GM21786 (cell line): ENCODE results near the gene SYT6.

Source experiments
- ATAC-seq: cut with Tn5 transposase; IDR thresholded peaks from one replicate; pipeline ENCODE4 v1.9.1; 2021; ENCODE audit not compliant: unreplicated experiment

The SYT6 gene, protein sequence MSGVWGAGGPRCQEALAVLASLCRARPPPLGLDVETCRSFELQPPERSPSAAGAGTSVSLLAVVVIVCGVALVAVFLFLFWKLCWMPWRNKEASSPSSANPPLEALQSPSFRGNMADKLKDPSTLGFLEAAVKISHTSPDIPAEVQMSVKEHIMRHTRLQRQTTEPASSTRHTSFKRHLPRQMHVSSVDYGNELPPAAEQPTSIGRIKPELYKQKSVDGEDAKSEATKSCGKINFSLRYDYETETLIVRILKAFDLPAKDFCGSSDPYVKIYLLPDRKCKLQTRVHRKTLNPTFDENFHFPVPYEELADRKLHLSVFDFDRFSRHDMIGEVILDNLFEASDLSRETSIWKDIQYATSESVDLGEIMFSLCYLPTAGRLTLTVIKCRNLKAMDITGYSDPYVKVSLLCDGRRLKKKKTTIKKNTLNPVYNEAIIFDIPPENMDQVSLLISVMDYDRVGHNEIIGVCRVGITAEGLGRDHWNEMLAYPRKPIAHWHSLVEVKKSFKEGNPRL

DNA sequence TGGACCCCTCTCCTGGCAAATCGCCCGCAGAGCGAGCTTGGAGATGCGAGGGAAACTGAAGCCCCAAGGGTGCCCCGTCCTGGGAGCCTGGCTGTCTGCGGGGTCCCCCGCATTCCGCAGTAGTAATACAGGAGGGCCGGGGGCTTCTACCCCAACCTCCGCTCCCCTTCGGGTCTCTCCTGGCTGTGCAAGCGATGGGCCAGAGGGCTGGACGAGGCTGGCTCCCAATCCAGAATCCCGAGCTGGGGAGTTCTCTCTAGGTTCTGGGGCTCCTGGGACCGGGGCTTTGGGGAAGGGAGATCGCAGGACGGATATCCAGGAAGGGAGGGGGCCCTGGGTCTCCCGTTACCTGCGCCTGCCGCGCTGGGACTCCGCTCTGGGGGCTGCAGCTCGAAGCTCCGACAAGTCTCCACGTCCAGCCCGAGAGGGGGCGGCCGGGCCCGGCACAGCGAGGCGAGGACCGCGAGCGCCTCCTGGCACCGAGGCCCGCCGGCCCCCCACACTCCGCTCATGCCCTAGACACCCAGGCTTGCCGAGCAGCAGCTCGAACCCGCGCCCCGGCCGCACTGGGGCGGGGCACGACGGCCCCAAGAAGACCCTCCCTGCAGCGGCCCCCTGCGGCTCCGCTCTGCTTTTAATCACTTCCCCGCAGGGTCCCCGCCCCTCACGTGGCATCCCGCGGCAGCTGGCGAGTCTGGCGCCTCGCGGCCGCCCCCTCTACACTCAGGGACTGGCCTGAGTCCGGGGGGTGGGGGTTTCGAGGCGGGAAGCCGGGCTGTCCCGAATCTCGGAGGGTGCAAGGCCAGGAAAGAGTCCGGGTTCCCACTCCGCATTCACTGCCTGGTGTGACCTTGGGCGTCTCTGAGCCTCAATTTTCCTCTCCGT, at the start of gene SYT6:
SYT6 (minus strand) TSS at position 609 of the 885 bp plus-strand sequence; CDS start at position 512, 97 bp downstream.
- ATAC-seq: no peak

- no peak for ATAC-seq
Observed at GRCh38 chr1:114201486-114201885, 47.8 kb upstream of the SYT6 start.

DNA sequence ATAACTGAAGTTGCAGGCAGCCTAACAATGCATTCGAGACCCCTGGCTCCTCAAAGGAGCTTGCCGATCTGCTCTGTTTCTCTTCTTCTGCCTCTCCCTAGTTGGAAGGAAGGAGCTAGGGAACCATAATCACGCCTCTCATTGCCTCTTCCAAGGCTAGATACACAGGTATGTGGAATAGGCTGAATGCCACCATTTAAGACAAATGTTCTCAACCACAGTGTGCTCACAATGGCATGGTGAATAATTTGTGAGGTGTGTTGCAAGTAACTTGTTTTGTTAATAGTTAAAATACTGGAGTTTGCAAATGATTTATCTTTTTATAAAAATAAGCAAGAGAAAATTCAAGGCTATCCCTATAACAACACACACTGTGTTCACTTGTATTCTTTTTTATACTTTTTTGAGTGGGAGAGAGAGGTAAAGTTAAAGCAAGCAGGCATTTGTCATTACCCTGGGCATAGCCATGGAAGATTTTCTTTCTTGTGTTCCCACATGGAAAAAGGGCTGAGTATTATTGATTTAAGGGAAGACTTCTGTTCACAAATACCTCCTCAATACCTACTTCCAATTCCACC, 45.4 kb upstream of the SYT6 start:
- ATAC-seq: no peak

GRCh38 chr1:114196992-114197907, 43.6 kb upstream of the SYT6 start:
- ATAC-seq: no peak

DNA sequence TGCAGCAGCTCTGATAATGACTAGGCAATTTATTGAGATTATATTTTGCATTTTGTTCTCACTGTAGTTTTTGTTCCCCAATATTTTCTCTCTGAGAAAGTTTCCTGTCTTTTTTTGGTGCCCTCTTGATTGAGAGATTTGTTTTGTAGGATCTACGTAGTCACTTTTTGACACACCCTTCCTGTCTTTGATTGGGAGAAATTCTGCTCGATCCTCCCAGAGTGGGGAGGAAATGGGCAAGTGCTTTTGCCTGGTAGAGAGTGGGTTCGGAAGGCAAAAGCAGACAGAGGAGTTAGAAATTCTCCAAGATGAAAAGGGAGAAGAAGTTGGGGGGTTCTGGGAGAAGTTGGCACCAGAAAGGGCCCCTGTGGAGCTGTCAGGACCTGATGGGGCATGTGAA, 42.1 kb upstream of the SYT6 start:
- no peak for ATAC-seq

DNA sequence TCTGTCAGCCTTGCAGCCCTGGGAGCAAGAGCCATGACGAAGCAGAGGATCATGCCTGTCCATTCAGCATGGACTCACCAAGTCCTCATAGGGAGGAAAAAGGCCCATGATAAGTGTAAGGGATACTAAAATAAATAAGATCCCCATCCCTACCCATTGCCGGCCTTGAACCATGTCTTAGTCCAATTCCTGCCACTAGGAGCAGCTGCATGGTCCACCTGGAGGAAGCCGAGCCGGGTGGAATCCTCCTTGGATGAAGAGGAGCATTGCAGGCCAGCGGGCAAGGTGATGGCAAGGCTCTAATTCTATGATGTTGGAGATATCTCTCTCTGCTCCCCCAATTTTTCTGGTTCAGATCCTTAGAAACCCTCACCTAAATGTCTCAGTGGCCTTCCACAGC, 38.7 kb upstream of the SYT6 start:
- no peak for ATAC-seq

DNA sequence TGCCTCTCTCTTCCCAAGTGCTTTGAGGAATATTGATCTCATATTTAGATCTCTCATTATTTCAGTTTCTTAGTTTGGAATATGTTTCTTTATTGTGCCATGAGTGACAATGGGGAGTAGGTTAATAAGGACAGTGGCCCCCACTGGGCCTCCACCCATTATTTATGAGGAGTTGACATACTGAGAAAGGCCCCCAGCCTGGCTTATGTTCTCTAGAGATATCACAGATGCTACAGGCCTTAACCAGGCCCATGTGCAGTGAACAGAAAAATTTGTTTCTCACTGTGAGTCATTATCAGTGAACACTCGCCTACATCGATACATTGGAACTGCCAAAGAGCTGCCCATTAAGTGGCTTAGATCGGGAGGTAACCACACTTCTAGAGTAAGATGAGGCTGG, 35.7 kb upstream of the SYT6 start:
- no peak for ATAC-seq

- ATAC-seq: no peak
Observed at GRCh38 chr1:114181356-114181755, 27.7 kb upstream of the SYT6 start.

- no peak for ATAC-seq
Observed at GRCh38 chr1:114180742-114181141, 27.1 kb upstream of the SYT6 start.

DNA sequence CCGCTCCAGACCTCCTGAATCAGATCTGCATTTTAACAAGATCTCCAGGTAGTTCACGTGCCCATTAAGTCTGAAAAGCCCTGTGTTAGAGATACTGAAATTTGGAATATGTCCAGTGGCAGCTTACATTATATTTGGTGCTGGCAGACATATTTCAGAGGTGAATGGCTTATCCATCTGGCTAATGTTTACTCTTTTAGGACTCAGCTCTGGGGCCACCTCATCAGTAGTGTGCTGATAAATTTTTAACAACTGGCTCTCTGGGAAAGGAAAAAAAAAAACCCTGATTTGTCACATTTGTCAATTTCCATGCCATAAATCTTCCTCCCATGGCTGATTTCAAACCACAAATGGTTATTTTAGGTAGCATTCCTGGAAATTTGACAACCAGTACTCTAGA, 25.3 kb upstream of the SYT6 start:
- no peak for ATAC-seq

GRCh38 chr1:114177282-114177681, 23.6 kb upstream of the SYT6 start:
- ATAC-seq: no peak

DNA sequence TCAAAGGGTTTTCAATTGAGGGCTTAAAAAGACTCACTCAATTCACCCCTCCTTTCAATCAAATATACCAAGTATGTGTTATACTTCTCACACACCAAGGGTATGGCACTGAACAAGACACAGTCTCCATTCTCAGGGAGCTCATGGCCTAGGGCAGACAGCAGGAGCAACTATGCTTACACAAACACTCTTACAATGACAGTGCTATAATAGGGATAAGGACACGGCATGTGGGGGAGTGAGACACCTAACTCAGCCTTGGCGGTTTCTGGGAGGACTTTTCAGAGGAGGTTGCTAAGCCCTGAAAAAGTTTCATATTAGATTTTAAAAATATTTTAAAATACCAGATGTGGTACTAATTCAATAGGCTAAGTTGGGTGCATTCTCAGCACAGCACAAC, 22.7 kb upstream of the SYT6 start:
- no peak for ATAC-seq

- ATAC-seq: no peak
Observed at GRCh38 chr1:114173680-114174079, 20.0 kb upstream of the SYT6 start.

GRCh38 chr1:114169509-114169908, 15.8 kb upstream of the SYT6 start:
- no peak for ATAC-seq

DNA sequence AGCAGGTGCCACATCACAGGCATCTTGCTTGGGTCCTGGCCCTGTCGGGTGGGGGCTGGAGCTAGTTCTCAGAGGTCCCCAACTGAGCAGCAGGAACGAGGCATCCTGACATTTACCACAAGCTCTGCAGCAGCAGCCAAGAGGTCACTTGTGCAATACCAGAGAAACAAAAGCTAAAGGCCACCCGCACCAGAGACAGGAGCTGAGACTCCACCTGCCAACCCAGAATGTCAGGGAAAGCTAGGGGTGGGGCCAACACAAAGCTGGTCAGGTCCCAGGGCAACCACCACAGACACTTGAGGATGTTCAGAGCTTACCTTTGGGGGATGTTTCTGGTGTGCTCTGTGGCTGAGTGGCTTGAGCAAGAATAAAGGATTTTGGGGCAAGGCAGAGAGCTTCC, 13.6 kb upstream of the SYT6 start:
- no peak for ATAC-seq

- ATAC-seq: no peak
Observed at GRCh38 chr1:114164840-114165543, 11.3 kb upstream of the SYT6 start.

- no peak for ATAC-seq
Observed at GRCh38 chr1:114159941-114160340, 6.3 kb upstream of the SYT6 start.

DNA sequence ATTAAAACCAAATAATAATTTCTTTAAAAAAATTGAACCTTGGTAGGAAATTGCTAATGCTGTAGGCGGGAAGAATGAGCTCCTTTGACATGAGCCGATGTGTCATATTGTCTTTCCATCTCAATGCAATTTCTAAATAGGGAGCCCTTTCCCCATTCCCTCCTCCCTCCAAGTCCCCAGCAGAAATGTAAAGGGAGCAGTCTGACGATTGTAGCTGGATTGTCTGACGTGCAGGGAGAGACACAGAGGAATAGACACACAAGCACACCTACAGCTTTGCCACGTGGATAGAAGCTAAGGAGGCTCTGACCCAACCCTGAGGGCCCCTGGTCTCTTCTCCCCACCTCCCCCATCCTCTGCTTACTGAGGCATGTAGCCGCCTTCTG, 3.6 kb upstream of the SYT6 start:
- no peak for ATAC-seq

GRCh38 chr1:114156538-114157274, 3.0 kb upstream of the SYT6 start:
- no peak for ATAC-seq
